Fibroblast of lung (primary cell): ENCODE measurements around the gene TP53BP2.
"Not testable (repeated sequence)": the region's sequence is repeated elsewhere in the genome, so short reads cannot be mapped to it uniquely, and the experiment has no call there.

Source experiments
- CTCF ChIP-seq, 2 donors: IDR thresholded peaks in 1 of 2; conservative IDR thresholded peaks in 1 of 2; 1 replicate in 1 of 2; 2 replicates in 1 of 2; pipeline ENCODE4 v1.5.1; 2011 to 2012; ENCODE audit warnings: low read length in 2 of 2, control low read depth in 1 of 2, inconsistent platforms in 1 of 2, low read depth in 1 of 2, mild to moderate bottlenecking in 1 of 2
- EZH2 ChIP-seq: IDR thresholded peaks from 2 replicates; pipeline ENCODE4 v1.5.1; 2012; ENCODE audit warnings: low read length, control low read depth, mild to moderate bottlenecking; ENCODE audit errors: missing control alignments

DNA sequence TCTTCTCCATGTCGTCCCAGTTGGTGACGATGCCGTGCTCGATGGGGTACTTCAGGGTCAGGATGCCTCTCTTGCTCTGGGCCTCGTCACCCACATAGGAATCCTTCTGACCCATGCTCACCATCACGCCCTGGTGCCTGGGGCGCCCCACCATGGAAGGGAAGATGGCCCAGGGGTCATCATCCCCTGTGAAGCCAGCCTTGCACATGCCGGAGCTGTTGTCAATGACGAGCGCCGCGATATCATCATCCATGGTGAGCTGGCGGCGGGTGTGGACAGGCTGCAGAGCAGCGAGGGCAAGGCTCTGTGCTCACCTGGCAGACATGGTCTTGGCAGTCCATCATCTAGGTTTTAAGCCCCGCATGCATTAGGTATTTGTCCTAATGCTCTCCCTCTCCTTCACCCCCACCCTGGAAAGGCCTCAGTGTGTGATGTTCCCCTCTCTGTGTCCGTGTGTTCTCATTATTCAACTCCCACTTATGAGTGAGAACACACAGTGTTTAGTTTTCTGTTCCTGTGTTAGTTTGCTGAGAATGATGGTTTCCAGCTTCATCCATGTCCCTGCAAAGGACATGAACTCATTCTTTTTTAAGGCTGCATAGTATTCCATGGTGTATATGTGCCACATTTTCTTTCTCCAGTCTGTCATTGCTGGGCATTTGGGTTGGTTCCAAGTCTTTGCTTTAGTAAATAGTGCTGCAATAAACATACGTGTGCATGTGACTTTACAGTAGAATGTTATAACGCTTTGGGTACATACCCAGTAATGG lies 19.0 kb upstream of the TP53BP2 start:
- TF ChIP-seq CTCF (conservative IDR thresholded peaks at IDR 0.05 in 1 of 2, IDR thresholded peaks at IDR 0.05 in 1 of 2; ENCODE audit: low read depth in 1 of 2, low read length in 2 of 2); EZH2: not testable (repeated sequence)
